ENCODE results near the gene SCP2.

The SCP2 gene

GRCh38 chr1:53023546-53023945, 96.5 kb downstream of the SCP2 start:
- no peak overlapping the region for H3K27ac ChIP-seq (ENCODE audit: poor library complexity, severe bottlenecking)
- no peak overlapping the region for H3K4me3 ChIP-seq (ENCODE audit: severe bottlenecking)
- no peak for TF ChIP-seq CTCF (IDR thresholded peaks at IDR 0.05; ENCODE audit: poor library complexity, severe bottlenecking)

DNA sequence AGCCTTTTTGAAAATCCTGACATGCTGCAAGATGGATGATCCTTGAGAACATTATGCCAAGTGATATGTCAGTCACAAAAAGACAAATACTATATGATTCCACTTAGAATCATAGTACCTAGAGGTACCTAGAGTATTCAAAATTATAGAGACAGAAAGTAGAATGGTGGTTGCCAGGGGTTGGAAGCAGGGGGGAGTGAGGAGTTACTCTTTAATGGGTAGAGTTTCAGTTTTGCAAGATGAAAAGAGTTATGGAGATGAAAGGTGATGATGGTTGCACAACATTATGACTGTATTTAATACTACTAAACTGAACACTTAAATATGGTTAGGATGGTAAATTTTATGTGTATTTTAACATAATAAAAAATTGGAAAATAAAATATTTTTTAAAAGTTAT, 97.0 kb downstream of the SCP2 start:
- Histone ChIP-seq H3K36me3 (ENCODE audit: low read depth) (peaks cover 13% of the 10 kb centered on the region; the same call in 1 of the 2 replicates), H3K4me3 (ENCODE audit: severe bottlenecking) (no peak overlapping the region), H3K4me1 (ENCODE audit: insufficient read depth, poor library complexity, severe bottlenecking) (no peaks in the 10 kb centered on the region), H3K9me3 (ENCODE audit: severe bottlenecking) (peaks cover 2% of the 10 kb centered on the region), H3K27ac (ENCODE audit: poor library complexity, severe bottlenecking) (no peak overlapping the region), H3K27me3 (ENCODE audit: insufficient read depth, poor library complexity, severe bottlenecking) (no peaks in the 10 kb centered on the region)
- DNase-seq (ENCODE audit: low spot score) (no peak), ATAC-seq (ENCODE audit: low read depth) (no peak)
- no peak for TF ChIP-seq CTCF (IDR thresholded peaks at IDR 0.05; ENCODE audit: poor library complexity, severe bottlenecking)

More at GRCh38 chr1:53023546-53023945, 96.5 kb downstream of the SCP2 start:
- H3K4me1 ChIP-seq (ENCODE audit: insufficient read depth, poor library complexity, severe bottlenecking), result no peaks in the 10 kb centered on the region
- H3K9me3 ChIP-seq (ENCODE audit: severe bottlenecking), result peaks cover 2% of the 10 kb centered on the region
- H3K27me3 ChIP-seq (ENCODE audit: insufficient read depth, poor library complexity, severe bottlenecking), result no peaks in the 10 kb centered on the region
- ATAC-seq (ENCODE audit: low read depth) (no peak), DNase-seq (ENCODE audit: low spot score) (no peak)
- peaks cover 13% of the 10 kb centered on the region; the same call in 1 of the 2 replicates for H3K36me3 ChIP-seq (ENCODE audit: low read depth)

DNA sequence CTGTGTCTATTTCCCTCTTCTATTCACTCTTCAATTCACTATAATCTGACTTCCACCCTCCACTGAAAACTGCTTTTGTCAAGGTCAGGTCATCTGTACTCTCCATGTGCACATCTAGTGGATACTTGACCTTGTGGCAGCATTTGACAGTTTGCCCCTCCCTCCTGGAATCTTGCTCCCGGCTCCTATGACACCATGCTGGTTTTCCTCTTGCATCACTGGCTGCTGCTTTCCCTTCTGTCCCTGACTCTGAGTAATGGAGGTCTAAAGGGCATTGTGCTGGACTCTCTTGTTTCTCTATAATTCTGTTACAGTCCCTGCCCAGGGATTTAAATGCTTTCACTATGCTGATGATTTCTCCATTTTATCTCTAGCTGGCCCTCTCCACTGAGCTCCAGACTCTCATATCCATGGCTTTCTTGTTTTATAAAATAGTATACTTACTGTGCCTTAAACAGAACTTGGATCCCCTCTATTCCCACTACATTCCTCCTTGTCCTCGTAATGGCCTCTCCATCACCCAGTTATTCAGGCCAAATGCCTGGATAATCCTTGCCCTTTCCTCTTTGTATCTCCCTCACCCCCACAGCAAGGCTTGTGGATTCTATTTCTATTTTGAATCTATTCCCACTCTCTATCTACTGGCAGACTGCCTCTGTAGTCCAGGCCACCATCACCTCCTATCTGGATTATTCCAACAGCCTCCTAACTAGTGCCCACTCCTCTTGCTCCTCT, 98.1 kb downstream of the SCP2 start:
- Histone ChIP-seq H3K36me3 (ENCODE audit: low read depth) (peaks cover 13% of the 10 kb centered on the region; the same call in 1 of the 2 replicates), H3K9me3 (ENCODE audit: severe bottlenecking) (peaks cover 2% of the 10 kb centered on the region), H3K27me3 (ENCODE audit: insufficient read depth, poor library complexity, severe bottlenecking) (no peaks in the 10 kb centered on the region), H3K4me3 (ENCODE audit: severe bottlenecking) (no peak overlapping the region), H3K4me1 (ENCODE audit: insufficient read depth, poor library complexity, severe bottlenecking) (no peaks in the 10 kb centered on the region), H3K27ac (ENCODE audit: poor library complexity, severe bottlenecking) (no peak overlapping the region)
- no peak for DNase-seq (ENCODE audit: low spot score)
- TF ChIP-seq CTCF (IDR thresholded peaks at IDR 0.05; ENCODE audit: poor library complexity, severe bottlenecking), result no peak
- ATAC-seq (ENCODE audit: low read depth), result 0 out of 3 replicates have a peak, but pooled peaks have one; percentile 17

DNA sequence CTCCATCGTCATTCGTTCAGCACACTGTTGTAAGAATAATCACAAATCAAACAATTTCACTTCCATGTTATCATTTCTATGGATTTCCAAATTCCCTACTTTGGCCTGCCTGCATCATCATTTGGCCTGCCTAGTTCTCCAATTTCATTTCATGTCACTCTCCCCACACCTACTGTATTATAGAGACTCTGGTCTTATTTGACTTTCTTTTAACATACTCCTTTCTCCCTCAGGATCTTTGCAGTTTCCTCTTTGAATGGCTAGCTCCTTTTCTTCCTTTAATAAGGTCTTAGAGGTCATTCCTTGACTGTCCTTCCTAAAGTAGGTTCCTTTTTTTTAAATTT, 98.7 kb downstream of the SCP2 start:
- Histone ChIP-seq H3K4me3 (ENCODE audit: severe bottlenecking) (no peak overlapping the region), H3K27me3 (ENCODE audit: insufficient read depth, poor library complexity, severe bottlenecking) (no peaks in the 10 kb centered on the region), H3K27ac (ENCODE audit: poor library complexity, severe bottlenecking) (no peak overlapping the region), H3K36me3 (ENCODE audit: low read depth) (peaks cover 13% of the 10 kb centered on the region; the same call in 1 of the 2 replicates), H3K4me1 (ENCODE audit: insufficient read depth, poor library complexity, severe bottlenecking) (no peaks in the 10 kb centered on the region), H3K9me3 (ENCODE audit: severe bottlenecking) (no peaks in the 10 kb centered on the region)
- TF ChIP-seq CTCF (IDR thresholded peaks at IDR 0.05; ENCODE audit: poor library complexity, severe bottlenecking), result no peak
- ATAC-seq (ENCODE audit: low read depth) (no peak), DNase-seq (ENCODE audit: low spot score) (no peak)

GRCh38 chr1:53026254-53026653, 99.2 kb downstream of the SCP2 start:
- ATAC-seq (ENCODE audit: low read depth), result no peak
- Histone ChIP-seq H3K27me3 (ENCODE audit: insufficient read depth, poor library complexity, severe bottlenecking) (no peaks in the 10 kb centered on the region), H3K9me3 (ENCODE audit: severe bottlenecking) (no peaks in the 10 kb centered on the region), H3K4me1 (ENCODE audit: insufficient read depth, poor library complexity, severe bottlenecking) (peaks cover 2% of the 10 kb centered on the region), H3K27ac (ENCODE audit: poor library complexity, severe bottlenecking) (no peak overlapping the region), H3K36me3 (ENCODE audit: low read depth) (peaks cover 13% of the 10 kb centered on the region; the same call in 1 of the 2 replicates), H3K4me3 (ENCODE audit: severe bottlenecking) (no peak overlapping the region)
- no peak for TF ChIP-seq CTCF (IDR thresholded peaks at IDR 0.05; ENCODE audit: poor library complexity, severe bottlenecking)
- no peak for DNase-seq (ENCODE audit: low spot score)

Measured in RWPE2 (cell line).